Activated naive CD8-positive, alpha-beta T cell treated with anti-CD3 and anti-CD28 coated beads, Interleukin-2, amount 10 ng/mL, durations not matched to agents 7 days and 5 days (primary cell): ENCODE results near the gene SCN3B. TPM values are rescaled to one million over a fixed set of nuclear protein-coding genes. Genes with fewer than 3 reads are reported as not detected.

Experiments used
- ATAC-seq: fragments of 150-1000 bp; cut with Tn5 transposase; one replicate; pipeline ENCODE4 v1.10.0; 2021; ENCODE audit warnings: low read depth, moderate library complexity
- POLR2A ChIA-PET: fragments of 350-600 bp; sonication (Branson Sonifier 250); formaldehyde crosslinking; loops from one replicate; lab custom pipeline; 2021; ENCODE audit warnings: antibody characterized with exemption; lab: Charles Lee
- DNase-seq: peaks from one replicate; pipeline ENCODE4 v3.0.0; 2021
- H3K27ac Mint-ChIP-seq: one replicate; pipeline ENCODE4 v1.8.0; 2022; ENCODE audit warnings: mild to moderate bottlenecking, mixed read lengths
- H3K27me3 Mint-ChIP-seq: one replicate; pipeline ENCODE4 v1.8.0; 2022; ENCODE audit warnings: mild to moderate bottlenecking, moderate library complexity, mixed read lengths
- H3K36me3 Mint-ChIP-seq: one replicate; pipeline ENCODE4 v1.8.0; 2021; ENCODE audit warnings: mild to moderate bottlenecking, mixed read lengths
- H3K4me1 Mint-ChIP-seq: one replicate; pipeline ENCODE4 v1.8.0; 2021; ENCODE audit warnings: mixed read lengths
- H3K4me3 Mint-ChIP-seq: one replicate; pipeline ENCODE4 v1.8.0; 2022; ENCODE audit warnings: mild to moderate bottlenecking, moderate library complexity, mixed read lengths
- H3K9me3 Mint-ChIP-seq: one replicate; pipeline ENCODE4 v1.8.0; 2021; ENCODE audit warnings: mixed read lengths
- total RNA-seq, 2 experiments: library from RNA; stranded (reverse); gene quantifications; one replicate each; pipeline ENCODE4 v1.2.3, GENCODE V29; 2021

The SCN3B gene
- total RNA-seq, 2 experiments from 2014 or later, result not detected

- Mint-ChIP-seq H3K27me3 (no peaks in the 10 kb centered on the region), H3K27ac (no peak overlapping the region), H3K4me1 (no peaks in the 10 kb centered on the region), H3K9me3 (no peaks in the 10 kb centered on the region), H3K4me3 (no peak overlapping the region), H3K36me3 (peaks cover 26% of the 10 kb centered on the region)
- POLR2A ChIA-PET, result no interaction called here
- no peak for ATAC-seq
- DNase-seq, result no peak
Observed at GRCh38 chr11:123607781-123608180, 46.6 kb downstream of the SCN3B start.

GRCh38 chr11:123603666-123604065, 50.8 kb downstream of the SCN3B start:
- no peak for ATAC-seq
- POLR2A ChIA-PET, result no interaction called here
- peaks cover 34% of the 10 kb centered on the region for H3K36me3 Mint-ChIP-seq

DNA sequence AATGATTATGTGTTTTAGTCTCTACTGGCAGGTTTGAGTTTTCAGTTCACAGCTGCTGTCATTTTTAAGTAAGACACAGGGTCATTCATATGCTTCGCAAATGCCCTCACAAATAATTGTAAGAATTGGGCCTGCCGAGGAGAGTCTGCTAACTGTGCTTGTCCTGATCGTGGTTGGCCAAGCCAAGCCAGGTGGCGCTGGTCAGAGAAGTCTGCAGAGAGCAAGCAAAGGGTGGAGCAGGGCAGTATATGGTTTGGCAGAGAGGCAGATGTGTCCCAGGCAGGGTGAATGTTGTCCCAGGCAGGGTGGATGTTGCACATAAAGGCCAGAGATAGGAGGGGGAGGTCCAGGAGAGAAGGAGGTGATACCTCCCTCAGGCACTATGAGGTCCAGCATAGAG, 52.7 kb downstream of the SCN3B start:
- peaks cover 36% of the 10 kb centered on the region for H3K36me3 Mint-ChIP-seq
- POLR2A ChIA-PET, result no interaction called here
- no peaks in the 10 kb centered on the region for H3K27me3 Mint-ChIP-seq

More at GRCh38 chr11:123603666-123604065, 50.8 kb downstream of the SCN3B start:
- Mint-ChIP-seq H3K27ac (no peak overlapping the region), H3K4me1 (no peaks in the 10 kb centered on the region), H3K4me3 (no peak overlapping the region), H3K9me3 (no peaks in the 10 kb centered on the region), H3K27me3 (no peaks in the 10 kb centered on the region)
- no peak for DNase-seq

DNA sequence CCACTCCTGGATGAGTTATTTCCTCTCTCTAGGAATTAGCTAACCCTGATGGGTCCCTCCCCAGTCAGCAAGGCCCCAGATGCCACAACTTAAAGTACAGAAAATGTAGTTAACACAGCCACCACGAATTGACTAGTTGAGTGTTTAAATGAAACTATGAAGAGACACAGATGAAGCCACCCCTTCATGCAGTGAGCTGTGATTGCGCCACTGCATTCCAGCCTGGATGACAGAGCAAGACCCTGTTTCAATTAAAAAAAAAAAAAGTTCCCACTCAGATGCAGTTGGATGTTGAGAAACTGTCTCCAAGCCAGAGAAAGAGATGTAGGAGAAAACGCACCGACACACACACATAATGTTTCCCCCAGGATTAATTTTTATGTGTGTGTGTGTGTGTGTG, 53.3 kb downstream of the SCN3B start:
- no peaks in the 10 kb centered on the region for H3K4me1 Mint-ChIP-seq
- no peak for DNase-seq
- H3K27me3 Mint-ChIP-seq, result no peaks in the 10 kb centered on the region
- H3K27ac Mint-ChIP-seq, result no peak overlapping the region
- no peak overlapping the region for H3K4me3 Mint-ChIP-seq
- H3K9me3 Mint-ChIP-seq, result no peaks in the 10 kb centered on the region
- POLR2A ChIA-PET, result no interaction called here
- ATAC-seq, result no peak
- H3K36me3 Mint-ChIP-seq, result peaks cover 38% of the 10 kb centered on the region

More for the DNA sequence above, 52.7 kb downstream of the SCN3B start:
- Mint-ChIP-seq H3K9me3 (no peaks in the 10 kb centered on the region), H3K27ac (no peak overlapping the region), H3K4me1 (no peaks in the 10 kb centered on the region), H3K4me3 (no peak overlapping the region)
- DNase-seq, result no peak
- no peak for ATAC-seq

DNA sequence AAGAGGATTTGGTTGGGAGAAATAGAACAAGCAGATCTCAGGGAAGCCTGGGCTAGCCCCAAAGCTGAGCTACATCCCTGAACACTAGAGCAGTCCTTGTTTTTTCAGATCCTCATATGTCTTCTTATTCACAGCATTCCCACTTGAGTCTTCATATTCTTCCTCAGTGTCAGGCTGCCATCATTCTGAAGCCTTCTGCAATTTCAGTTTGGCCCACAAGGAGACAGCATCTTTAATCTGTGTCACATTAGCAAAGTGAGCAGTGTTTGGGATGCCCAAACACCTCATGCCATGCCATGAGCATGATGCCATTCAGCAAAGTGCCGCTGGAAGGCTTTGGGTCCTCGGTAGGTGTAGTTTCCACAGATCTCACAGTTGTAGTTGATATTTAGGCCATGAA, 56.6 kb downstream of the SCN3B start:
- H3K9me3 Mint-ChIP-seq, result no peaks in the 10 kb centered on the region
- POLR2A ChIA-PET, result no interaction called here

DNA sequence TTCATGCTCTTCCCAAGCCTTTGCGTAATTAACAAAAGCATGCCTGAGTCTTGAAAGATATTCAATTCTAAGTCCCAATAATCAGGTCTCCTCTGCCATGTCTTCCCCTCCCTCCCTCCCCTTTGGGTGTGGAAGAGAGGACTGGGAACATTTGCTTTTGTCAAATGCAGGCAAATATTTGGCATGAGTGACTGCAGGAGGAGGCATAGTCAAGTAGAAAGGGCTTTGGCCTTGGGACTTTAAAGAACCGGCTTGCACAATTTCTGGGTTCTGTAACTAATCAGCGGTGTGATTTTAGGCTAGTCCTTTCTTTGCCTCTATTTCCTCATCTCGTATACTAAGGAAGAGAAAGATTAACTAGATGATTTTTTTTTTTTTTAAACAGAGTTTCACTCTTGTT, 59.5 kb downstream of the SCN3B start:
- H3K36me3 Mint-ChIP-seq, result peaks cover 23% of the 10 kb centered on the region
- H3K27ac Mint-ChIP-seq, result no peak overlapping the region
- DNase-seq (no peak), ATAC-seq (no peak)
- no peak overlapping the region for H3K4me3 Mint-ChIP-seq
- H3K27me3 Mint-ChIP-seq, result no peaks in the 10 kb centered on the region
- POLR2A ChIA-PET, result no interaction called here
- H3K9me3 Mint-ChIP-seq, result no peaks in the 10 kb centered on the region
- no peaks in the 10 kb centered on the region for H3K4me1 Mint-ChIP-seq

More for the DNA sequence above, 56.6 kb downstream of the SCN3B start:
- no peaks in the 10 kb centered on the region for H3K27me3 Mint-ChIP-seq
- DNase-seq (no peak), ATAC-seq (no peak)
- no peaks in the 10 kb centered on the region for H3K4me1 Mint-ChIP-seq
- peaks cover 37% of the 10 kb centered on the region for H3K36me3 Mint-ChIP-seq
- H3K4me3 Mint-ChIP-seq, result no peak overlapping the region
- no peak overlapping the region for H3K27ac Mint-ChIP-seq

GRCh38 chr11:123594188-123594901, 60.1 kb downstream of the SCN3B start:
- POLR2A ChIA-PET, result no interaction called here
- Mint-ChIP-seq H3K36me3 (peaks cover 22% of the 10 kb centered on the region), H3K4me1 (no peaks in the 10 kb centered on the region), H3K27me3 (no peaks in the 10 kb centered on the region), H3K4me3 (no peak overlapping the region), H3K9me3 (no peaks in the 10 kb centered on the region), H3K27ac (no peak overlapping the region)
- DNase-seq (no peak), ATAC-seq (no peak)

- Mint-ChIP-seq H3K27me3 (no peaks in the 10 kb centered on the region), H3K4me1 (no peaks in the 10 kb centered on the region), H3K4me3 (no peak overlapping the region), H3K27ac (no peak overlapping the region), H3K9me3 (no peaks in the 10 kb centered on the region), H3K36me3 (peaks cover 15% of the 10 kb centered on the region)
- POLR2A ChIA-PET, result no interaction called here
- DNase-seq (no peak), ATAC-seq (no peak)
Observed at GRCh38 chr11:123593570-123593969, 60.9 kb downstream of the SCN3B start.

DNA sequence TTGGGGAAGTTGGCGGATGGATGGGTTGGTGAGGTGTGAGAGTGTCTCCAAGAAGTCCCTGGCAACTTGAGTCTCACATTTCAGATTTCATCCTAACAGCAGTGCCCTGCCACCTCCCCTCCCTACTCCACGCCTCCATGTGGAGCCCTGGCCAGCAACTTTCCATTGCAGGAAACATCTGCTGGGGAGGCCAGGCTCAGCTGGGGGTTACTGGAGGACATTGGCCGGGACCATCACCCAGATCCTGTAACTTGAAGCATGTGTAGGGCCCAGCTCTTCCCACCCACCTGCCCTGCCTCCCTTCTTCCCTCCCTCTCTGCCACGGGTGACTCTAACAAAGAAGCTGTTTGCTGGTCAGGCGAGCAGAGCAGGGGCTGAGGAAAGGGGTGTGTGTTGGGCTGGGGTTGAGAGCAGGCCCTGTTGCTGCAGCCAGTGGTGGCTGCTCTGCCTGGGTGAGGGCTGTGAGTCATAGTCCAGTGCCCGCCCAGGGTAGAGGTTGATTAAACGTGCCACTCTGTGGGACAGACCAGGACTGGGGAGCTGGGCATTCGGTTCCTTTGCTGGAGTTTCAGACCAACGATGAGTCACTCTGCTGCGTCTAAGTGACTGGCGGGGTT, 64.0 kb downstream of the SCN3B start:
- no peak overlapping the region for H3K27ac Mint-ChIP-seq
- no peaks in the 10 kb centered on the region for H3K9me3 Mint-ChIP-seq
- DNase-seq (no peak), ATAC-seq (no peak)
- POLR2A ChIA-PET, result no interaction called here
- no peaks in the 10 kb centered on the region for H3K4me1 Mint-ChIP-seq
- H3K4me3 Mint-ChIP-seq, result no peak overlapping the region
- no peaks in the 10 kb centered on the region for H3K27me3 Mint-ChIP-seq
- peaks cover 6% of the 10 kb centered on the region for H3K36me3 Mint-ChIP-seq

- no peaks in the 10 kb centered on the region for H3K4me1 Mint-ChIP-seq
- H3K9me3 Mint-ChIP-seq, result no peaks in the 10 kb centered on the region
- ATAC-seq (no peak), DNase-seq (no peak)
- peaks cover 2% of the 10 kb centered on the region for H3K36me3 Mint-ChIP-seq
- no peak overlapping the region for H3K27ac Mint-ChIP-seq
- H3K4me3 Mint-ChIP-seq, result no peak overlapping the region
- POLR2A ChIA-PET, result no interaction called here
- H3K27me3 Mint-ChIP-seq, result no peaks in the 10 kb centered on the region
Observed at GRCh38 chr11:123588864-123589262, 65.6 kb downstream of the SCN3B start.

GRCh38 chr11:123588117-123588863, 66.1 kb downstream of the SCN3B start:
- ATAC-seq, result no peak
- POLR2A ChIA-PET, result no interaction called here
- peaks cover under 1% of the 10 kb centered on the region for H3K4me1 Mint-ChIP-seq
- no peak for DNase-seq
- H3K27ac Mint-ChIP-seq, result no peak overlapping the region
- H3K27me3 Mint-ChIP-seq, result no peaks in the 10 kb centered on the region
- H3K4me3 Mint-ChIP-seq, result no peak overlapping the region
- H3K9me3 Mint-ChIP-seq, result no peaks in the 10 kb centered on the region
- peaks cover 2% of the 10 kb centered on the region for H3K36me3 Mint-ChIP-seq

GRCh38 chr11:123587559-123587958, 66.9 kb downstream of the SCN3B start:
- no peak overlapping the region for H3K27ac Mint-ChIP-seq
- no peak for DNase-seq

GRCh38 chr11:123587044-123587443, 67.4 kb downstream of the SCN3B start:
- Mint-ChIP-seq H3K27me3 (no peaks in the 10 kb centered on the region), H3K36me3 (peaks cover 6% of the 10 kb centered on the region), H3K9me3 (no peaks in the 10 kb centered on the region), H3K4me1 (peaks cover 6% of the 10 kb centered on the region), H3K27ac (no peak overlapping the region), H3K4me3 (no peak overlapping the region)
- ATAC-seq, result no peak
- POLR2A ChIA-PET, result no interaction called here
- no peak for DNase-seq

More at GRCh38 chr11:123587559-123587958, 66.9 kb downstream of the SCN3B start:
- Mint-ChIP-seq H3K4me1 (peaks cover 6% of the 10 kb centered on the region), H3K4me3 (no peak overlapping the region), H3K36me3 (peaks cover 6% of the 10 kb centered on the region), H3K9me3 (no peaks in the 10 kb centered on the region), H3K27me3 (no peaks in the 10 kb centered on the region)
- ATAC-seq, result no peak
- POLR2A ChIA-PET, result no interaction called here

DNA sequence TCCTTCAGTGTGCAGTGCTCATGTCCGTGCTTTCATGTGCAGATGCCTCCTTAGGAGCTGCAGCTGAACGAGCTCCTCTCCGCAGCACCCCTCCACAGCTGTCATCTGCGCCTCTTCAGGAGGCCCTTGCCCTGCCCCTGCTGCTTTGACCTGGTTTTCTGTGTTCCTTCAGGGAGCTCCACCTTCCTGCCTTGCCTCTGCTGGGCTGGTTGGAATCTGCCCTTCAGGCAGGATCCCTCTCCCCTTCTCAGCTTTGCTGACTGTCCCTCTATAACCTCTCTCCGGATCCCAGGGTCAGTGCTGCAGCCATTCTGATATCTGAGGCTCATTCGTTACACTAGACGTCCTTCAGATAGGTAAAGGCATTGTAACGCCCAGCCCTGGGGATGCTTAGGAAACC, 67.9 kb downstream of the SCN3B start:
- H3K36me3 Mint-ChIP-seq, result peaks cover 6% of the 10 kb centered on the region
- no peak overlapping the region for H3K4me3 Mint-ChIP-seq
- DNase-seq (no peak), ATAC-seq (no peak)
- no peaks in the 10 kb centered on the region for H3K27me3 Mint-ChIP-seq
- H3K4me1 Mint-ChIP-seq, result peaks cover 6% of the 10 kb centered on the region
- H3K9me3 Mint-ChIP-seq, result no peaks in the 10 kb centered on the region
- no peak overlapping the region for H3K27ac Mint-ChIP-seq
- POLR2A ChIA-PET, result no interaction called here
